ENCODE measurements around the gene FAAH.

The FAAH gene

DNA sequence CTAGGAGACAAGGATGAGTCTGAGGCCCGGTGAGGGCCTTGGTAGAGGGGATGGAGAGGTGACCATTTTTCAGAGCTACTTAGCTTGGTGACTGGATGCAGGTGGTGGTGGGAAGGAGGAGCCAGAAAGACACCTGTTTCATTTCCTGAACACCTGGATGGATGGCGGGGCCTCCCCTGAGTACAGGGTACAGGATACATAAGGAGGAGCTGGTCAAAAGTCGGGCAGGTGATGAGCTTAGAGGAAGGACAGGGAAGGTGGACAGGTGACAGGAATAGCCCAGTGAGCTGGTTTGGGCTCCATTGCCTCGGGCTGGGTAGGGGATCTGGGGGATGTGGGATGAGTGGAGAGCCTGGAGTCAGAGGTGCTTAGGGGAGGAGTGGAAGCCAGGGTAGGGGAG, 6.3 kb downstream of the FAAH start:
- no peak for DNase-seq (ENCODE audit: low read depth in 2 of 2, low spot score in 1 of 2)

DNA sequence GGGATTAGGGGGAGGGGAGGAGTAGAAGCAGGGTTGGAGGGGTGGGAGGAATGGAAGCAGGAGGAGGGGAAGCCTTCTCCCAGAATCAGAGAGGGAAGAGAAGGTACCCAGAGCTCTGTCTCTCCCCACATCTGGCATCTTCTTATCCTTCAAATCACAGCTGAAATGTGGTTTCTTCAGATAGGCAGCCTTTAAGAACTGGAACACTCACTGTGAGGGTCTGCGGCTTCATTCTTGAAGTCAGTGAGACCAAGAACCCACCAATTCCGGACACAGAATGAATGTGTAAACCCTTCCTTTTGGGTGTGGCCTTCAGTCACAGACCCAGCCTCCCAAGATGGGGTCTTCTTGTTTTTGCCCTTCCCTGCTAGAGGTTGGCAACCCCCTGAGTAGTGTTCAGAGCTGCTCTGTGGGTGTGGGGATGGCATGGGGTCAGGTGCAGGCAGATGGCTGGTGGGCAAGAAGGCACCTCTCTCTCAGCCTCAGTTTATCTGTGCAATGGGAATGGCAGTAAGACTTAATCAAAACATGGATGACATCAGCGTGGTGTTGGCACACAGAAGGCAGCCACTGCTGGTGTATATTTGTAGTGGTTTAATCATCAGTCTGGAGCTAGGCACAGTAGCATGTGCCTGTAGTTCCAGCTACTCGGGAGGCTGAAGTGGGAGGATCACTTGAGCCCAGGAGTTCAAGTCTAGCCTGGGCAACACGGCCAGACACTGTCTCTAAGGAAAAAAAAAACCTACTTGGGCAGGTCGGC, 7.2 kb downstream of the FAAH start:
- no peak for DNase-seq (ENCODE audit: low read depth in 2 of 2, low spot score in 1 of 2)

DNA sequence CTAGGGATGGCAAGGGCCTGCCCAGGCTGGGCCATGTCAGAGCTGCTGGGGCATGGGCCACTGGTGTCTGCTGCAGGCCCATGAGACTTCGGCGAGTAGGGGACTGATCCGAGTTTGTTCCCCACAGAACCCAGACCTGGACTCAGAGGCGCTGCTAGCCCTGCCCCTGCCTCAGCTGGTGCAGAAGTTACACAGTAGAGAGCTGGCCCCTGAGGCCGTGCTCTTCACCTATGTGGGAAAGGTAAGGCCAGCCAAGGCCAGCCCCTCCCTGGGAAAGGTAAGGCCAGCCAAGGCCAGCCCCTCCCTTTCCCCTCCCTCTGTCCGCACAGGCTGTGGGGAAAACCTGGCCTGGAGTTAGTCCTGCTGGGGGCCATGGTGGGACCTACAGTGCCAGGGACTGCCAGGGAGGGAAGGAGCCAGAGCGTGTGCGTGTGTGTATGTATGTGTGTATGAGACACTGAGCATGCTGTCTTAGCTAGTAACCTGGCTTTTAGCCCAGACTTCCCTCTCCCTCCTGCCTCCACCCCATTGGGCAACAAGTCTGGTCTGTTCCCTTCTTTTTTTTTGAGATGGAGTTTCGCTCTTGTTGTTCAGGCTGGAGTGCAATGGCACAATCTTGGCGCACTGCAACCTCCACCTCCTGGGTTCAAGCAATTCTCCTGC, 8.0 kb downstream of the FAAH start:
- no peak for DNase-seq (ENCODE audit: low read depth in 2 of 2, low spot score in 1 of 2)

DNA sequence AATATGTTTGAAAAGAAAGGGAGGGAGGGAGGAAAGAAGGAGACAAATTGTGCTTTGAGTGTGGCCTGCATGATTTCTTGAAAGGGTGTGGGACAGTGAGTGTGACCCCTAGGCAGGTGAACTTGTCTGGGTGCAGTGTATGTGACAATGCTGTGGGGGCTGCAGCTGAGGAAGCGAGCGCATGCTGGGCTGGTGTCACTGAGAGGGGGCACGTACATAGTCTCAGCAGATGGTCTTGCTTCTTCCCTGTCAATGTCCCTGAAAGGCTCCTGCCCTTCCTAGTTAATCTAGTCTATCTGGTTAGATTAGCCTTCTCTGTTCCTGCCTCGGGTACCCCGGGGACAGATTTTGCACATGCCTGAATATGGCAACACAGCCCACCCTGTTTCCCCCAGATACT, 9.8 kb downstream of the FAAH start:
- DNase-seq (ENCODE audit: low read depth in 2 of 2, low spot score in 1 of 2): no peak

DNA sequence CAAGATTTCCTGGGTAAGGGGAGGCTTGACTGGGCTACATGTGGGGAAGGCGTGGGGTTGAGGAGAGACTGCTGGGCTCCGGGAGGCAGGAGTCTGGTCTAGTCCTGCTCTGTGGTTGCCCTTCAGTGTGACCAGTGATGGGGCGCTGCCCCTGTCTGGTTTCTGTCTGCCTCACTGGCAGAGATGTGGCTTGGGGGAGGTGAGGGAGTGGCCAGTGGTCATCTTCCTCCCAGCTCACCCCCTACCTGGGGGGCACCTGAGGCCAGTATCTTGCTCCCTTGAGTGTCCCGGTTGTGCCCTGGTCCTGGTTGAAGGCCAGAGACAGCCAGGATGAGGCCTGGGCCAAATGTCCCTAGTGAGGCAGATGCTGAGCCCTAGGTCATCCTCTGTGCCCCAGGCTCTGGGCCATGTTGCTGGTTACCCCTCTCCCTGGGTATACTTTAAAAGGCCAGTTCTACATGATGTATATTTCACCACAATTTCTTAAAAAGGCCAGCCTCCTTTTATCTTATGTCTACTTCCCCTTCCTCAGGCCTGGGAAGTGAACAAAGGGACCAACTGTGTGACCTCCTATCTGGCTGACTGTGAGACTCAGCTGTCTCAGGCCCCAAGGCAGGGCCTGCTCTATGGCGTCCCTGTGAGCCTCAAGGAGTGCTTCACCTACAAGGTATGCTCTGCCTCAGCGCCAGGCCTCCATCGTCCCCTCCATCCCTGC, 10.5 kb downstream of the FAAH start:
- no peak for DNase-seq (ENCODE audit: low read depth in 2 of 2, low spot score in 1 of 2)

DNA sequence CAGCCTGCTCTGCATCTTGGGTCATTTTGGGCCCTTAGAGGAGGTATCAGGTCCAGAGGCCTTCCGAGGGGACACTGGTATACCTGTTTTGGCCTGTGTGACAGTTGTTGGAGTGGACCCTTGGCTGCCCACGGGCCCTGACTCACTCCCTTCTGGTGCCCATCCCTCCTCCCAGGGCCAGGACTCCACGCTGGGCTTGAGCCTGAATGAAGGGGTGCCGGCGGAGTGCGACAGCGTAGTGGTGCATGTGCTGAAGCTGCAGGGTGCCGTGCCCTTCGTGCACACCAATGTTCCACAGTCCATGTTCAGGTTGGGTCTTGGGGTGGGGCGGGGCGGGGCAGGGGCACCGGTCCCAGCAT, 11.1 kb downstream of the FAAH start:
- DNase-seq (ENCODE audit: low read depth in 2 of 2, low spot score in 1 of 2): no peak

DNA sequence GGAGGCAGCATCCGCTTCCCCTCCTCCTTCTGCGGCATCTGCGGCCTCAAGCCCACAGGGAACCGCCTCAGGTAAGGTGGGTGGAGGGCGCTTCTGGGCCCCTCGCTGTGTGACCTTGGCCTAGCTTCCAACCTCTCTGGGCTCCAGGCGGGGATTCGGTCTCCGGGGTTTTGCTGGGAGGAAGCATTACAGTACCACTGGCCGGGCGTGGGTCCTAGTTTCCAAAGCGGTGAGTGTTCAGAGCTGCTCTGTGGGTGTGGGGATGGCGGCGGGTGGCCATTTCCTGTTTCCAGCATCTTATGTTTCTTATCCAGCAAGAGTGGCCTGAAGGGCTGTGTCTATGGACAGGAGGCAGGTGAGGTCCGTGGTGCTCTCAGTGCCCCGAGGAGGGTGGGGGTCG, 11.6 kb downstream of the FAAH start:
- no peak for DNase-seq (ENCODE audit: low read depth in 2 of 2, low spot score in 1 of 2)

DNA sequence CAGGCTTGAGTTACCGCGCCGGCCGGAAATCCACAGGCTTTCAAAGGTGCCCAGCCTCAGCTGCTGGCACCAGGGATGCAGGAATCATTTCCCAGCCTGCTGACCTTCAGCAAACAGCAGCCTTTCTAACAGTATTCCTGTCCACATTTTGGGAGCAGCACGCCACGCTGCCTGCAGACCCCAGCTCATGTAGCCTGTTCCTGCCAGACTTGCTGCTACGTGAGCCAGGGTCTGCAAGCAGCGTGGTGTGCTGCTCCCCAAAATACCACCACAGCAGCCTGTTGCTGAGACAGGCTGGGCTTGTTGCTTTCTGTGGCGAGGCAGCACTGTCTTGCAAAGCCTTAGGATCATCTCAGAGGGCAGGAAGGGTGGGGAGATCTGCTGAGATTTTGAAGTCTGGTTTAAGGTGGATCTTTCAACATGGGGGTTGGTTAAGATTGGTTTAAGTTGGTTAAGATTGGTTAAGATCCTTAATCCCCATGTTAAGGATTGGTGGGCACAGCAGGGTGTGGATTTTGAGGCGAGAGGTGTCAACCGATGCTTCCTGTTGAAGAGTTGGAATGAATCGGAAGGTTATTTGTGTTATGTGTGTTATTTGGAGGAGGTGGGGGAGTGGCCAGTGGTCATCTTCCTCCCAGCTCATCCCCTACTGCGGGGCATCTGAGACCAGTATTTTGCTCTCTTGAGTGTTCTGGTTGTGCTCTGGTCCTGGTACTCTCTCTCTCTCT, 12.9 kb downstream of the FAAH start:
- no peak for DNase-seq (ENCODE audit: low read depth in 2 of 2, low spot score in 1 of 2)

DNA sequence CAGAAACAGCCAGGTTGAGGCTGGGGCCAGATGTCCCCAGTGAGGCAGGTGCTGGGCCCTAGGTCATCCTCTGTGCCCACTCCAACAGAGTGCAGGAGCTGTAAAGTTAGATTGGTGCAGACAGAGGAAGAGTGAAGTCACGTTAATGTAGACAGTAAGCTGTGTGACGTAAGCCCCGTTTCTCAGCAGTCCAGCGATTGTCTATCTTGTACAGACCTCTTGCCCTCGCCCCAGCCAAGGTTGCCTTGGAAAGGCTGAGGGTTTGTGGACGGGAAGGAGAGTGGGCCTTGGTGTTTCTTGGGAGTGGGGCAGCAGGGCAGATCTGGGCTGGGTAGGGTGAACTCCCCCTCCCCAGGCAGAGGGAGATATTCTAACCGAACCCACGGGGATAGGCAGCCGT, 13.5 kb downstream of the FAAH start:
- DNase-seq (ENCODE audit: low read depth in 2 of 2, low spot score in 1 of 2): no peak

DNA sequence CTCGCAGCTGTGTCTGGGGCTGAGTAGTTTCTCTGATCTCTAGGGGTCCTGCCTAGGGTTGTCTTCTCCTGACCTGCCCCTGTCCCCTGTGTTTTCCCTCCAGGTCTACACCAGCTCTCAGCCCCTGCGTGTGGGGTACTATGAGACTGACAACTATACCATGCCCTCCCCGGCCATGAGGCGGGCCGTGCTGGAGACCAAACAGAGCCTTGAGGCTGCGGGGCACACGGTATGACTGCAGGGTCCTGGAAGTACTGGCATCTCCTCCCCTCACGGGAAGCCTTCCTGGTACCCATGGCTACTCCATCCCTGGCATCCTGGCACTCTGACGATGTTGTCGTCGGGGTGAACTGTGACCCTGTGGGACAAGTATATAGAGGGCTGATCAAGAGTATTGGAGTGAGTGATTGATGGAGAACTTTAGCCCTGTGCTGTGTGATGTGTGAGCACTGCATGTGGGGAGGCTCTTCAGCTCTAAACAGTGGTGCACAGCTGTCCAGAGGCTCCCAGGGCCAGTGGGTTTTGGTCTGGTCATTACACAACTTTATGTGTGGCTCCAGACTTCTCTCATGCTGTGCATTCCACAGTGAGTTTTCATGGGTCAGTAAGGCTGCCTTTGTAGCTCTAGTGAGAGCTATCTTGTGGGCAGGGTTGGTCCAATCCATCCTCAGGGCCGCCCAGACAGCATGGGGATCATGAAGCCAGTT, 14.4 kb downstream of the FAAH start:
- DNase-seq (ENCODE audit: low read depth in 2 of 2, low spot score in 1 of 2): no peak

DNA sequence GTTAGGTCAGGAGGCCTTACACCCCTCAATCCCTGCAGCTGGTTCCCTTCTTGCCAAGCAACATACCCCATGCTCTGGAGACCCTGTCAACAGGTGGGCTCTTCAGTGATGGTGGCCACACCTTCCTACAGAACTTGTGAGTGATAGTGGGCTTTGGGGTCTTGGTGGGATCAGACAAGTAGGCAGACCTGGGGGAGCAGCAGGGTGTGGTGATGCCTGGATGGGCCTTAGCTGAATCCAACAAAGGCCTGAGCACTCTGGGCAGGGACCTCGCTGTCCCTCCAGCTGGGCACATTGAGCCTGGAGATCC, 14.9 kb downstream of the FAAH start:
- no peak for DNase-seq (ENCODE audit: low read depth in 2 of 2, low spot score in 1 of 2)

DNA sequence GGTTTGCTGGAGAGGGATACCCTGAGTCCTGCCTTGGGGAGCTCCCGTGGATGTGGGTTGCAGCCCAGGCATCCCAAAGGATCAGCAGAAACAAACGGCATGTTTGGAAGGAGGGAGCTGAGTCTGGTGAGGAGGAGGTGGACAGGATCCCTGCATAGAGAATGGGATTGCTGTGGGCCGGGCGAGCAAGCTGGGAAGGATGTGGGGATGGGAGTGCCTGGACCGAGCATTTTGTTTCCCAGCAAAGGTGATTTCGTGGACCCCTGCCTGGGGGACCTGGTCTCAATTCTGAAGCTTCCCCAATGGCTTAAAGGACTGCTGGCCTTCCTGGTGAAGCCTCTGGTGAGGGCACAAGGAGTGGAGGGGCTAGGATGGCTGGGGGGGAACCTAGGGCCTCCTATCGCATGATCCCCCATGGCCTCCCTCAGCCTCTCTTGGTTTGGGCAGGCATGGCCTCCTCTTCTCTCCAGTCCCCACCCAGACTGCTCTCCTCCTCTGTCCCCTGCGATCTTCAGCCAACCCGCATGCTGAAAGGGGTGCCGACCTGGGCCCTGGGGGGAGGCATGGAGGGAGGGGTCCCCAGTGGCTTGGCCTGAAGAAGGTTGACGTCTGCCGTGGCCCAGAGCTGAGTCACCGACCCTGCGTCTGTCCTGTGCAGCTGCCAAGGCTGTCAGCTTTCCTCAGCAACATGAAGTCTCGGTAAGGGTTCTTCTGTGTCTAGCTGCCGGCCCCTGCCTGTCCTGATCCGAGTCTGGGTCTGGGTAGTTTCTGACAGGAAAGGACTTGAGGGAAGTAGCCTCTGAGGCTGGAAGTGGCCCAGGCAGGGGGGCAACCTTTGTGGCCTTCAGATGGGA, 16.3 kb downstream of the FAAH start:
- no peak for DNase-seq (ENCODE audit: low read depth in 2 of 2, low spot score in 1 of 2)

DNA sequence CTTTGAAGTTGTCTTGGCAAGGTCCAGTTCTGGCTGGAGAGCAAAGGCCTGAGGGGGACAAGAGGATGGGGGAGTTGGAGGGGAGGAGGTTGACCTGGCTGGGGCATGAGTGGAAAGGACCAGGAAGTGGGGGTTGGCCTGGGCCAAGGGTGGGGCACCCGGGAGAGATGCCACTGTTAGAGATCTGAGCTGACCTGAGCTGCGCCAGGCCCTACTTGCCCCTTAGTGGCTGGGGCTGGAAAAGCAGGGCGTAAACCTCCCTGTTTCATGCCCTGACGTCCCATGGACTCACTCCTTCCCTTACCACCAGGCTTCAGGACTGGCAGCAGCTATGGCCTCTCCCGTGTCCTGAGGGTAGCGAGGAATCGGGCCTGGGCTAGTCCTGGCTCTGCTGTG, 16.9 kb downstream of the FAAH start:
- no peak for DNase-seq (ENCODE audit: low read depth in 2 of 2, low spot score in 1 of 2)

DNA sequence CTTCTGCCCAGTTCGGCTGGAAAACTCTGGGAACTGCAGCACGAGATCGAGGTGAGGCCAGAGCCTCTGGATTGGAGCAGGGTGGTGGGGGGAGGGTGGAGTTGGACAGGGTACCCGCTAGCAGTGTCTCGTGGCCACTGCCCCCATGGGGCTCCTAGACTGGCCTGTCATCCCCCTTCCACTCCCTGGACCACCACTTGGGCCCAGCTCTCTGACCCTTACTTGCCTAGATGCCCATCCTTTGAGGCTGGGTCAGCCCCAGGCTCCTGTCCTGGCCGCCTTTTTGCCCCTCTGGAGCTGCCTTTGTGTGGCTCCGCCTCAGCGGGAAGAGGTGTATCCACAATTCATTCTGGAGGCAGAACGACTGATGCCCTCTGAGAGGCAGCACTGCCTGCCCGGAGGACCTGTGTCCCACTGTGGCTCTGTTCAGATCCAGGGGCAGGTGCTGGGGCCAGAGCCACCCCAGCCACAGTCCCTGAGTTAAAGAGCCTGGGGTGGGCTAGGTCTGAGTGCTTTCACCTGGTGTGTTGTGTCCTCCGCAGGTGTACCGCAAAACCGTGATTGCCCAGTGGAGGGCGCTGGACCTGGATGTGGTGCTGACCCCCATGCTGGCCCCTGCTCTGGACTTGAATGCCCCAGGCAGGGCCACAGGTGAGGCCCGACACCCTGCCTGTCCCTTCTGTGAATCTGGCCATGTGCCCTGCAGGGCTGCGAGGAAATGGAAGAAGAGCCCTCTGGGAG, 17.7 kb downstream of the FAAH start:
- no peak for DNase-seq (ENCODE audit: low read depth in 2 of 2, low spot score in 1 of 2)

DNA sequence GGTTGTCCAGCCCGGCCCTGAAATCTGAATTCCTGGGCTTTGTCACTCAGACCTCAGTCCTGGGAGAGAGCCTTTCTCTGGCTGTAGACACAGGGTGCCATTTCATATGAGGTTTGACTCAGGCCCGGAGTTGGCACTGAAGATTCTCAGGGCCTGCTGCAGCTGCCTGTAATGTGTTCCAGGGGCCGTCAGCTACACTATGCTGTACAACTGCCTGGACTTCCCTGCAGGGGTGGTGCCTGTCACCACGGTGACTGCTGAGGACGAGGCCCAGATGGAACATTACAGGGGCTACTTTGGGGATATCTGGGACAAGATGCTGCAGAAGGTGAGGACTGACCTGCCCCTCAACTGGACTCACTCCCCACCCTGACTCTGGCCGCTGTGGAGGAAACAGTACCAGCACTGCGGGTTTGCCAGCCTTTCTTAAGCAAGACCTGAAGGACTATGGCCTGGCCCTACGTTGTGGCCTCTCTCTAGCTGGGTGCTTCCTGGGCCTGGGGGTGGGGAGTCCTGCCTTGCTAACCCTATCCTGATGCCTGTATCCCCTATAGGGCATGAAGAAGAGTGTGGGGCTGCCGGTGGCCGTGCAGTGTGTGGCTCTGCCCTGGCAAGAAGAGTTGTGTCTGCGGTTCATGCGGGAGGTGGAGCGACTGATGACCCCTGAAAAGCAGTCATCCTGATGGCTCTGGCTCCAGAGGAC, 18.9 kb downstream of the FAAH start:
- DNase-seq (ENCODE audit: low read depth in 2 of 2, low spot score in 1 of 2): no peak

DNA sequence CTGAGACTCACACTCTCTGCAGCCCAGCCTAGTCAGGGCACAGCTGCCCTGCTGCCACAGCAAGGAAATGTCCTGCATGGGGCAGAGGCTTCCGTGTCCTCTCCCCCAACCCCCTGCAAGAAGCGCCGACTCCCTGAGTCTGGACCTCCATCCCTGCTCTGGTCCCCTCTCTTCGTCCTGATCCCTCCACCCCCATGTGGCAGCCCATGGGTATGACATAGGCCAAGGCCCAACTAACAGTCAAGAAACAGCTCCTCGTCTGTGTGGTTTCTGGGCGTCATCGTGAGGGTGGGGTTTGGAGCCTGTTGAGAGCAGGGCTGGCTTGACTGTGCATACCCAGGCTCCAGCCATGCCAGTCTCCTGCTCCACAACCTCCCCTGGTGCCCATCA, 19.5 kb downstream of the FAAH start:
- no peak for DNase-seq (ENCODE audit: low read depth in 2 of 2, low spot score in 1 of 2)

DNA sequence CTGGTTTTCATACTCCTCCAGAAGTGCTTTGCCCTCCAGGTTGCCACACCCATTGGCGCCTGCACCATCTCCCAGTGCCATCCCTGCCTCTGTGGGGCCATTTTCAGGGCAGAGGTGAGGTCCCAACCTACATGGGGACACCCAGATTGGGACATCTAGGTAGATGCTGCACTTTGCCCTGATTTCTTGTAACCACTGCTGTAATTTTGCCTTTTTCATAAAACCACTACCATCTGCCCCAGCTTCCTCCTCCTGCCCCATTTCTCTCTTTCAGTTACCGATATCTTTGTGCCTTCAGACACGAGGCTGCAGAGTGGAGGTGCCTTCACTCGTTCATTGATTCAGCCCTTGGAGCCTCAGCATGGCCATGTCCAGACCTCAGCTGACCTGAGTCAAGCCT, 21.4 kb downstream of the FAAH start:
- DNase-seq (ENCODE audit: low read depth in 2 of 2, low spot score in 1 of 2): no peak

DNA sequence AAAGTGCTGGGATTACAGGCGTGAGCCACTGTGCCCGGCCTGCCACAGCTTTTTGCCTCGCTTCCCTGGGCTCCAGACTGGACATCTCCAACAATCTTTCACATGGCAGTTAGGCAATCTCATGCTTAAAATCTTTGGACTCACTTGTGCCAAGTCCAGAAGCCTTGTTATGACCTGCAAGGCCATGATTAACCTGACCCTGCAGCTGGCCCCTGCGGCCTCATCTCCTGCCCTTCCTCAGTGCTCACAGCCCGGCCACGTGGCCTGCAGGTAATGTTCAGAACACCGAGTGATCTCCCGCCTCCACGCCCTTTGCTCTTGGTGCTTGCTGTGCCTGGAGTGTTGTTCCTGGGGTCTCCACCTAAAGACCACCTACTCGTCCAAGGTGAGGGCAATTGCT, 24.9 kb downstream of the FAAH start:
- DNase-seq (ENCODE audit: low read depth in 2 of 2, low spot score in 1 of 2): no peak

DNA sequence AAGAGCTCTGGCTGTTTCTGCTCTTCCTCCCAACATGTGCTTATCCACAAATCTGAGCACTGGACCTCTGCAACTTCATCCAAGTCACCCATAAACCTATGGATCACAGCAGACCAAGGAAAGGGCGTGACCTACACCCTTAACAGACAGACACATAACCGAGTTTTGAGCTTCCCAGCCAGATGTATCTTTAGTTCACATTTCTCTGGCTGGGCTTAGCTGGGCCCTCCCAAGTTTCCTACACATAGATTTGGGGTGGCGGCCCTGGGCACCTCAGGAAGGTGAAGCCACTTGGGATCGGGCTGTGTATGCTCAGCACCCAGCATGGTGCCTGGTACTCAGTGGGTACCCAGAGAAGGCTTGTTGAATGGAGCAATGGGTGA, 26.4 kb downstream of the FAAH start:
- no peak for DNase-seq (ENCODE audit: low read depth in 2 of 2, low spot score in 1 of 2)
